Dermis blood vessel endothelial cell (primary cell): ENCODE measurements around the gene XPNPEP2. TPM values are rescaled to one million over a fixed set of nuclear protein-coding genes. Genes with fewer than 3 reads are reported as not detected.

Experiments used
- DNase-seq: peaks from one replicate; pipeline ENCODE4 v3.0.0; 2010
- total RNA-seq: library from RNA; depleted of rRNA; stranded (reverse); fragments of >200 nt; gene quantifications from 2 replicates; pipeline ENCODE4 v1.2.3, GENCODE V29; 2014

XPNPEP2 gene
- not detected in 2 replicates for total RNA-seq

GRCh38 chrX:129738466-129739308, at the start of gene XPNPEP2:
Gene XPNPEP2 (plus strand): TSS chrX:129738979. CDS start chrX:129739214, 235 bp downstream.
- no peak for DNase-seq

- DNase-seq: no peak
Observed at GRCh38 chrX:129689796-129690195, 49.0 kb upstream of the XPNPEP2 start.

GRCh38 chrX:129690435-129690834, 48.3 kb upstream of the XPNPEP2 start:
- DNase-seq: no peak

- DNase-seq: no peak
Observed at GRCh38 chrX:129693354-129693753, 45.4 kb upstream of the XPNPEP2 start.

GRCh38 chrX:129694805-129695204, 44.0 kb upstream of the XPNPEP2 start:
- no peak for DNase-seq

GRCh38 chrX:129695535-129695934, 43.2 kb upstream of the XPNPEP2 start:
- DNase-seq: no peak

- no peak for DNase-seq
Observed at GRCh38 chrX:129695937-129696336, 42.8 kb upstream of the XPNPEP2 start.

GRCh38 chrX:129696463-129697155, 42.2 kb upstream of the XPNPEP2 start:
- no peak for DNase-seq

GRCh38 chrX:129697204-129697829, 41.5 kb upstream of the XPNPEP2 start:
- DNase-seq: no peak

- no peak for DNase-seq
Observed at GRCh38 chrX:129698150-129698549, 40.6 kb upstream of the XPNPEP2 start.

- DNase-seq: no peak
Observed at GRCh38 chrX:129700536-129700935, 38.2 kb upstream of the XPNPEP2 start.

GRCh38 chrX:129701624-129702069, 37.1 kb upstream of the XPNPEP2 start:
- no peak for DNase-seq

GRCh38 chrX:129704491-129704890, 34.3 kb upstream of the XPNPEP2 start:
- no peak for DNase-seq

- no peak for DNase-seq
Observed at GRCh38 chrX:129705377-129705925, 33.3 kb upstream of the XPNPEP2 start.

- DNase-seq: no peak
Observed at GRCh38 chrX:129705988-129706387, 32.8 kb upstream of the XPNPEP2 start.

- peak; percentile 4 for DNase-seq
Observed at GRCh38 chrX:129706400-129707072, 32.2 kb upstream of the XPNPEP2 start.

GRCh38 chrX:129714581-129714980, 24.2 kb upstream of the XPNPEP2 start:
- DNase-seq: no peak

GRCh38 chrX:129716507-129716906, 22.3 kb upstream of the XPNPEP2 start:
- no peak for DNase-seq

GRCh38 chrX:129717892-129718291, 20.9 kb upstream of the XPNPEP2 start:
- peak; percentile 52 for DNase-seq

GRCh38 chrX:129718676-129719075, 20.1 kb upstream of the XPNPEP2 start:
- DNase-seq: no peak

GRCh38 chrX:129719268-129719667, 19.5 kb upstream of the XPNPEP2 start:
- DNase-seq: no peak

- peak; percentile 88 for DNase-seq
Observed at GRCh38 chrX:129719931-129720530, 18.7 kb upstream of the XPNPEP2 start.
